Neutrophil (primary cell): ENCODE data around the gene NAA35.

Experiments used
- H3K27ac ChIP-seq: fragments of 200-600 bp; sonication (generic); 2 replicates; pipeline ENCODE4 v1.5.1; 2016; ENCODE audit warnings: mild to moderate bottlenecking, moderate library complexity
- H3K27me3 ChIP-seq: fragments of 200-600 bp; sonication (generic); 2 replicates; pipeline ENCODE4 v1.6.0; 2016; ENCODE audit warnings: mild to moderate bottlenecking
- H3K36me3 ChIP-seq: fragments of 200-600 bp; sonication (generic); 2 replicates; pipeline ENCODE4 v1.5.1; 2017
- H3K4me1 ChIP-seq, 2 experiments: fragments of 200-600 bp in 1 of 2; sonication (generic) in 1 of 2; 1 replicate in 1 of 2; 2 replicates in 1 of 2; pipeline versions ENCODE4 v1.5.1 to v1.6.1; 2013 to 2016; ENCODE audit warnings: low read depth in 1 of 2, low read length in 1 of 2, mild to moderate bottlenecking in 1 of 2, moderate library complexity in 1 of 2; ENCODE audit not compliant: control insufficient read depth in 1 of 2, insufficient read depth in 1 of 2
- H3K4me3 ChIP-seq, 2 experiments: fragments of 200-600 bp in 1 of 2; sonication (generic) in 1 of 2; 1 replicate in 1 of 2; 2 replicates in 1 of 2; pipeline ENCODE4 v1.5.1; 2013 to 2016; ENCODE audit warnings: low read depth in 1 of 2, low read length in 1 of 2, mild to moderate bottlenecking in 1 of 2, moderate library complexity in 1 of 2
- H3K9me3 ChIP-seq: fragments of 200-600 bp; sonication (generic); 2 replicates; pipeline ENCODE4 v1.5.1; 2016
- CTCF ChIP-seq: fragments of 200-600 bp; sonication (generic); IDR thresholded peaks from 2 replicates; pipeline ENCODE4 v1.5.1; 2016; ENCODE audit warnings: antibody characterized with exemption

The NAA35 gene

GRCh38 chr9:85944672-85945071 is 3.7 kb downstream of the NAA35 start:
- Histone ChIP-seq H3K27me3 (no peaks in the 10 kb centered on the region), H3K9me3 (no peaks in the 10 kb centered on the region), H3K4me3 (no peak overlapping the region), H3K27ac (no peak overlapping the region), H3K4me1 (peaks cover 17 to 19% of the 10 kb centered on the region in 2 experiments), H3K36me3 (peaks cover 20% of the 10 kb centered on the region)
- no peak for TF ChIP-seq CTCF

GRCh38 chr9:85949586-85950335 is 8.8 kb downstream of the NAA35 start:
- Histone ChIP-seq H3K27me3 (no peaks in the 10 kb centered on the region), H3K27ac (no peak overlapping the region), H3K9me3 (no peaks in the 10 kb centered on the region), H3K36me3 (peaks cover 12% of the 10 kb centered on the region), H3K4me1 (no peaks in the 10 kb centered on the region), H3K4me3 (no peak overlapping the region)
- no peak for TF ChIP-seq CTCF

- Histone ChIP-seq H3K36me3 (peaks cover 19% of the 10 kb centered on the region), H3K27ac (no peak overlapping the region), H3K4me1 (peaks cover 13 to 14% of the 10 kb centered on the region in 2 experiments), H3K27me3 (no peaks in the 10 kb centered on the region), H3K9me3 (no peaks in the 10 kb centered on the region), H3K4me3 (no peak overlapping the region)
- TF ChIP-seq CTCF = no peak
Observed at GRCh38 chr9:85959955-85960354, 19.0 kb downstream of the NAA35 start.

GRCh38 chr9:85960688-85961093 is 19.7 kb downstream of the NAA35 start:
- no peak for TF ChIP-seq CTCF
- Histone ChIP-seq H3K4me1 (peaks cover 13 to 14% of the 10 kb centered on the region in 2 experiments), H3K9me3 (no peaks in the 10 kb centered on the region), H3K4me3 (no peak overlapping the region), H3K27ac (no peak overlapping the region), H3K27me3 (no peaks in the 10 kb centered on the region), H3K36me3 (peaks cover 23% of the 10 kb centered on the region)

GRCh38 chr9:85964526-85964925 is 23.6 kb downstream of the NAA35 start:
- no peaks in the 10 kb centered on the region for H3K27me3 ChIP-seq
- H3K4me1 ChIP-seq = no peaks in the 10 kb centered on the region
- TF ChIP-seq CTCF = no peak
- H3K9me3 ChIP-seq = no peaks in the 10 kb centered on the region
- no peak overlapping the region for H3K4me3 ChIP-seq
- H3K36me3 ChIP-seq = peaks cover 28% of the 10 kb centered on the region
- H3K27ac ChIP-seq = no peak overlapping the region
